GM18519 (cell line): ENCODE data around the gene CYTIP.
"Not testable (repeated sequence)": the region's sequence is repeated elsewhere in the genome, so short reads cannot be mapped to it uniquely, and the experiment has no call there.

ENCODE experiments used
- ATAC-seq: cut with Tn5 transposase; IDR thresholded peaks from one replicate; pipeline ENCODE4 v1.9.1; 2021; ENCODE audit warnings: mild to moderate bottlenecking, moderate library complexity; ENCODE audit not compliant: unreplicated experiment, low FRiP score

Gene CYTIP

DNA sequence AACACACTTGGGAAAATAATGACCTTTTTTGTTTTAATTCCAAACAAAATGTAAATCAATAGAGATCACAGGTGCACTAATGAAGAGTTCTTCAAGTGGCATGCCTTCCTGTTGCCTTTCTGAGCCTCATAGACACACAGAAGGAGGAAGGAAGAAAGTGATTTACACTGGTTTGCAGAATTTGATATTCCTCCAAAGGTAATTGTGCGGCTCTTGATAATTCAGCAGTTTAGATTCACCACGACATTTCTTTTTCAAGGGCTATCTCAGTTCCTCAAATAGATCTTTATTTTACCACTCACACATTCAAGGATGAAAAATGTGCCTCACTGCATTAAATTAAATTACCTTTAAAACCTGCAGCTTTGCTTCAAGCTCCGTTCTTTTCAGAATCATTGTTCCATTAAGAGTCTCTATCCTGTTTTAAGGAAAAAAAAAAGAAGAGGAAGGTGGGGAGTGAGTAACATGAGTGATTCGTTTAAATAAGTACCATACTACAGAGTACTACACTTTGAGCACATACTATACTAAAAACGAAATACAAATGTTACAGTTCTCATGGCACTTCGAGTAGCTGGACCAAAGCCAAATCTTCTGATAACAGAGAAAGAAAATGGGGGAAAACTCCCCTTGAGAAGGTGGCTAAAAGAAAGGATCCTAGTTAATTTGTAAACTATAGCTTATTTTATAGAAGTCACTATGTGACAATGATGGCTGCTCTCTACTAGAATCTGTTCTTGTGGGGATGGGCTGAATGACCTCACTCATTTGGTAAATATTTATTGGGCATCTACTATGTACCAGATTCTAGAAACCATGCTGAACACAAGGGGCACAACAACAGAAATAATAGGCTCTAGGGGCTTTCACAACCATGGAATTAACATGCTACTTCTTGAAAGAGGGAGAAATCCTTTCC is 16.6 kb downstream of the CYTIP start:
- no peak for ATAC-seq

DNA sequence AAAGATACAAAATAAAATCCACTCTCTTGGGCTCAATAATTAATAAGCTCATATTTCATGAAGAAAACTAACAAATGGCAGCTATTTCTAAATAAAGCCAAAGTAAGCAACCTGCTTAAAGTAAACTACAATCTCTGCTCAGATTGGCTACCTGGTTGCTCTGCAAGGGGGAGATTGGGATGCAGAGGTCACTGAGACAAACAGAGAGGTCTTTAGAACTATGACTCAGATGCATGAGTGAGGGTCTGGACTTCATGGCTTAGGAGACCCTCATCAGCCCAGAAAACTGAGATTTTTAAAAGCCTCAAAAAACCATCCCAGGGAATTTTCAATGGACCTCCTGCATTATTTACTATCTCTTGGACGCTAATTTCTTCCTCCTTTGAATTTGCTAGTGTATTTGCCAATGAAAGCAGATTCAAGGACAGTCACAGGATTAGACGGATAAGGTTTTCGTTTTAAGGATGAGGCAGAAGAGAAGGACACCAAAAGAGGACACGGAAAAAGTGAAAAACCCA is 17.4 kb downstream of the CYTIP start:
- ATAC-seq: no peak

DNA sequence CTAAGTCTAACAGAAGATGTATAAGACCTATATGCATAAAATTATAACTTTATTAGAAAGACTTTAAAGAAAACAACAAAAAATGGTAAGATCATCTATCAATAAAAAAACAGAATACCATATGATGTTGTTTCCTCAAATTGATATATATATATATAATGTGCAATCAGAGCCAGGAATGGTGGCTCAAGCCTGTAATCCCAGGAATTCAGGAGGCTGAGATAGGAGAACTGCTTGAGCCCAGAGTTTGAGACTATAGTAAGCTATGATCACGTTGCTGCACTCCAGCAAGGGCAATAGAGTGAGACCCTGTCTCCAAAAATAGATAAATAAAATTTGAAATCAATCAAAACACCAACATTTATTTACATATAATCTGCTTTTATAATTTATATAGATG is 19.5 kb downstream of the CYTIP start:
- ATAC-seq: no peak

GRCh38 chr2:157421964-157422363 is 21.9 kb downstream of the CYTIP start:
- no peak for ATAC-seq

- no peak for ATAC-seq
Observed at GRCh38 chr2:157421331-157421944, 22.5 kb downstream of the CYTIP start.

GRCh38 chr2:157420771-157421323 is 23.0 kb downstream of the CYTIP start:
- ATAC-seq: peak; percentile 49

GRCh38 chr2:157419031-157419575 is 24.8 kb downstream of the CYTIP start:
- ATAC-seq: no peak

GRCh38 chr2:157418239-157418641 is 25.6 kb downstream of the CYTIP start:
- no peak for ATAC-seq

GRCh38 chr2:157415591-157416101 is 28.2 kb downstream of the CYTIP start:
- ATAC-seq: no peak

GRCh38 chr2:157414050-157414449 is 29.8 kb downstream of the CYTIP start:
- peak; percentile 17 for ATAC-seq

GRCh38 chr2:157413326-157414035 is 30.4 kb downstream of the CYTIP start:
- peak; percentile 87 for ATAC-seq

DNA sequence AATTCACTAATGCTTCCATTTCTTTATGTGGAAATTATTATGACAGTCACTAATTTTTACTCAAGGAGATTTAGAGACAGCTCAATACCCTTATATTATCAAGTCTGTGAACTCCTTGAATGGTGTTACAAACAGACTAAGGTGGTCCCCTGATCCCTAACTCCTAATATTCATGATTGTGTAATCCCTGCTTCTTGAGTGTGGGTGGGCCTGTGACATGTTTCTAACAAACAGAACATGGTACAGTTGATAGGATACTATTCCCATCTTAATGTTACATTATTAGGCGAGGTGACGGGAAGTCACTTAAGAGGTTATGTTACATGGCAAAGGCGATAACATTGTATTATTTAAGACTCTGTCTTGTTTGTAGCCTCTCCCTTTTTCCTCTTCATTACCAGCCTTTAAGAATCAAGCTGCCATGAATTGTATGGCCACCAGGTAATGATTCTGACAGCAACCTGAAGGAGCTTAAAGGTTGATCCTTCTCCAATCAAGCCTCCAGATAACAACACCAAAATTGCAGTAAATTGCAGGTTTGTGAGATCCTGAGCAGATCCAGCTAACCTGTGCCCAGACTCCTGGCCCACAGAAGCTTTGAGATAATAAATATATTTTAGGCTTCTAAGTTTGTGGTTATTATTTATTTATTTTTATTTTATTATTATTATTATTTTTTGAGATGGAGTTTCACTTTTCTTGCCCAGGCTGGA is 32.1 kb downstream of the CYTIP start:
- ATAC-seq: no peak

GRCh38 chr2:157405398-157405797 is 38.5 kb downstream of the CYTIP start:
- ATAC-seq: not testable (repeated sequence)

- peak; percentile 99 for ATAC-seq
Observed at GRCh38 chr2:157404363-157404762, 39.5 kb downstream of the CYTIP start.

DNA sequence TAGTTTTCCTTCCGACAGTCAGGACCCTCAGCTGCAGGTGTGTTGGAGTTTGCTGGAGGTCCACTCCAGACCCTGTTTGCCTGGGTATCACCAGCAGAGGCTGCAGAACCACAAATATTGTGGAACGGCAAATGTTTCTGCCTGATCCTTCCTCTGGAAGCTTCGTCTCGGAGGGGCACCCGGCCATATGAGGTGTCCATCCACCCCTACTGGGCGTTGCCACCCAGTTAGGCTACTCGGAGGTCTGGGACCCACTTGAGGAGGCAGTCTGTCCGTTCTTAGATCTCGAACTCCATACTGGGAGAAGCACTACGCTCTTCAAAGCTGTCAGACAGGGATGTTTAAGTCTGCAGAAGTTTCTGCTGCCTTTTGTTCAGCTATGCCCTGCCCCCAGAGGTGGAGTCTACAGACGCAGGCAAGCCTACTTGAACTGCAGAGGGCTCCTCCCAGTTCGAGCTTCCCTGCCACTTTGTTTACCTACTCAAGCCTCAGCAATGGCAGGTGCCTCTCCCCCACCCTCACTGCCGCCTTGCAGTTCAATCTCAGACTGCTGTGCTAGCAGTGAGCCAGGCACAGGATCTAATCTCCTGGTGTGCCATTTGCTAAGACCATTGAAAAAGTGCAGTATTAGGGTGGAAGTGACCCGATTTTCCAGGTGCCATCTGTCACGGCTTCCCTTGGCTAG is 40.9 kb downstream of the CYTIP start:
- ATAC-seq: not testable (repeated sequence)

DNA sequence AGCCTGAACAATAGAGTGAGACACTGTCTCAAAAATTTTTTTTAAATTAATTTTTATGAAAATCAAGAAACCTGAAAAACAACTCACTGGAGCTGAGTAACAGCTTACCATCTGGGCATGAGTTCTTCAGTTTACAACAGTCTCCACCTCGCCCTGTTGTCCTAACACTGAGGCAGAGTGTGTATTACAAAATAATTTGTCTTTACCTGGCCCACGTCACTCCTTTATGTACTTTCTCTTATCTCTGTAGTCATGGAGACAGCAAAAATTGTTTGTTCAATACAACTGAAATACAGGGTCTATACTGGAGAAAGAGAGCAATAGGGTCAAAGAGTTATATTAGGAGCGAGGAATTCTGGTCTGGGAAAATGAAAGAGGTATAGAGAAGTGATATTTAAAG is 48.1 kb downstream of the CYTIP start:
- ATAC-seq: no peak

DNA sequence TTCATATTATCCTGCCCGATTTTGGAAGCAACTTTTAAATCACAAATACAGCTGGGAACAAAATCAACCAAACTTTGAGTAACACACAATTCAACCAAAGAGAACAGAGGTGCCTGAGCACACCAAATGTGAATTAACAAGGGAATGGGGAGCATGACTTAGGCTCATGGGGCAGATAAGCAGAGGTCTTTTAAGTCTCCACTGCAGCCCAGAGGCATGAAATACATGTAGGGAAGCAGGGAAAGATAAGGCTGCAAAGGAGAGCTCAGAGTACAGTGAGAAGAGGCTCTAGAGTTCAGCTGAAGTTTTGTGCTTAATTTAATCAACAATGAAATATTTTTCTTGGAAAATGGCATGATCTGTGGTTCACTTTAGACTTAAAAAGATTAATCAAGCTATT is 49.0 kb downstream of the CYTIP start:
- ATAC-seq: no peak

DNA sequence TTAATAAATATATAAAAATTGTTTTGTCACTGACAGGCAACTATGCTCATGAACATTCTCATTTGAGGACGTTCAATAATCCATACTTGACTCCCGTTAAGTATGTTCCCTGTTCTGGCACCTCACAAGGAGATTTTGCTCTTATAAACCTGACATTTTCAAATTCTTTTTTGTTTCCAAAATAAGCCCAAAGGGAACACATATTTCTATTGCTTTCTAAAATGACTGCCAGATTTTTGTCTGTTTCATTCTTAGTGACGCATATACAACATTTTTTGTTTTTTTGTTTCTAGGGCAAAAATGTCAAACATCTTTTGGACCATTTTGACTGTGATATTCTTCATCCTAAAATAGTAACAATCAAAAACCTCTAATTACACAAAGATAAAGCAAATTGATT is 50.5 kb downstream of the CYTIP start:
- ATAC-seq: no peak

GRCh38 chr2:157388827-157389226 is 55.1 kb downstream of the CYTIP start:
- ATAC-seq: no peak
